ENCODE data around the gene COL6A6.

The COL6A6 gene, protein sequence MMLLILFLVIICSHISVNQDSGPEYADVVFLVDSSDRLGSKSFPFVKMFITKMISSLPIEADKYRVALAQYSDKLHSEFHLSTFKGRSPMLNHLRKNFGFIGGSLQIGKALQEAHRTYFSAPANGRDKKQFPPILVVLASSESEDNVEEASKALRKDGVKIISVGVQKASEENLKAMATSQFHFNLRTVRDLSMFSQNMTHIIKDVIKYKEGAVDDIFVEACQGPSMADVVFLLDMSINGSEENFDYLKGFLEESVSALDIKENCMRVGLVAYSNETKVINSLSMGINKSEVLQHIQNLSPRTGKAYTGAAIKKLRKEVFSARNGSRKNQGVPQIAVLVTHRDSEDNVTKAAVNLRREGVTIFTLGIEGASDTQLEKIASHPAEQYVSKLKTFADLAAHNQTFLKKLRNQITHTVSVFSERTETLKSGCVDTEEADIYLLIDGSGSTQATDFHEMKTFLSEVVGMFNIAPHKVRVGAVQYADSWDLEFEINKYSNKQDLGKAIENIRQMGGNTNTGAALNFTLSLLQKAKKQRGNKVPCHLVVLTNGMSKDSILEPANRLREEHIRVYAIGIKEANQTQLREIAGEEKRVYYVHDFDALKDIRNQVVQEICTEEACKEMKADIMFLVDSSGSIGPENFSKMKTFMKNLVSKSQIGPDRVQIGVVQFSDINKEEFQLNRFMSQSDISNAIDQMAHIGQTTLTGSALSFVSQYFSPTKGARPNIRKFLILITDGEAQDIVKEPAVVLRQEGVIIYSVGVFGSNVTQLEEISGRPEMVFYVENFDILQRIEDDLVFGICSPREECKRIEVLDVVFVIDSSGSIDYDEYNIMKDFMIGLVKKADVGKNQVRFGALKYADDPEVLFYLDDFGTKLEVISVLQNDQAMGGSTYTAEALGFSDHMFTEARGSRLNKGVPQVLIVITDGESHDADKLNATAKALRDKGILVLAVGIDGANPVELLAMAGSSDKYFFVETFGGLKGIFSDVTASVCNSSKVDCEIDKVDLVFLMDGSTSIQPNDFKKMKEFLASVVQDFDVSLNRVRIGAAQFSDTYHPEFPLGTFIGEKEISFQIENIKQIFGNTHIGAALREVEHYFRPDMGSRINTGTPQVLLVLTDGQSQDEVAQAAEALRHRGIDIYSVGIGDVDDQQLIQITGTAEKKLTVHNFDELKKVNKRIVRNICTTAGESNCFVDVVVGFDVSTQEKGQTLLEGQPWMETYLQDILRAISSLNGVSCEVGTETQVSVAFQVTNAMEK (N-terminal part only)

DNA sequence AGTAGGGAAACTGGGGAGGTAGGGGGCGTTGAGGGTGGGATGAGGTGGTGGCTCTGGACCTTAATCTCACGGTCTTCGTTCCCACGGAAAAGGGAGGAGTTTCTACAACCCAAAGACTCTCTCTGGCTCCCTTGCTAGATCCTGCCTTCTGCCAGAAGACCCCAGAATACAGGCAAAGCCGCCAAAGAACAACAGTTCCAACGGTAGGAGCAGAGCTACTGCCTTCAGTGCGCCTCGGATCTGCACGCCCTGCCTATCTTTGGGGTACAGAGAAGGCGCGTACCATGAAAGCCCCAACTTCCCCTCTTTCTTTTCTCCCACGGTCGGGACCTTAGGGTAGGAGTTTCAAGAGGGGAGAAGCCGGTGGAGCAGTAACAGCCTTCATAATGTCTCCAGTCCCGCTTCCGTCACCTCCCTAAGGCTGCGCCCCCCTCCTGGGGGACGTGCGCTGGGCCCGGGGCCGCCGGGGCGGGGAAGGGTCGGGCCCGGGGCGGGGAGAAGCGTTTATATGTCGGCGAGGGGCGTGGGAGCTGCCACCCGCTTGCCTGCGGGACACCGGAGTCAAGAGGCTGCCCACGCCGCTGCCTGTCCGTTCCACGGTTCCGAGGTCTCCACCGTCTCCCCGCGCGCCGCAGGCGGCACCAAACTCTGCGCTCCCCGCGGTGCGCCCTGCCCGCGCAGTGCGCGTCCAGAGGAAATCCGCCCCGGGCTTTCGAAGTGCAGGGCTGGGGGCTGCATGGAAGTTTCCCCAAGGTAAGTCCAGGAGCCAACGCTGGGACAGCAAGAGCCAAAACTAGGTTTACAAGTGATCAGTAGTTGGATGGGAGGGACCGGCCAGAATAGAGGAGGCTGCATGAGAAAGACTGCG is at the start of gene COL6A6:
TSS of gene COL6A6 (plus strand) at position 533 of the 868 bp plus-strand sequence. CDS start 43,188 bp downstream, outside the sequence.
- no peaks in the 10 kb centered on the region; the same call in 1 of the 2 replicates for H3K27me3 ChIP-seq (ENCODE audit: control insufficient read depth, low read length)
- H3K9me3 ChIP-seq (ENCODE audit: control insufficient read depth, insufficient read depth, low read length): no peaks in the 10 kb centered on the region
- no peaks in the 10 kb centered on the region for H3K36me3 ChIP-seq (ENCODE audit: control insufficient read depth, low read length)
- no peaks in the 10 kb centered on the region for H3K79me2 ChIP-seq (ENCODE audit: control insufficient read depth, low read length)
- TF ChIP-seq EZH2phosphoT487 (IDR thresholded peaks at IDR 0.05; ENCODE audit: borderline replicate concordance, low read length): no peak
- TF ChIP-seq, protein P1, sequence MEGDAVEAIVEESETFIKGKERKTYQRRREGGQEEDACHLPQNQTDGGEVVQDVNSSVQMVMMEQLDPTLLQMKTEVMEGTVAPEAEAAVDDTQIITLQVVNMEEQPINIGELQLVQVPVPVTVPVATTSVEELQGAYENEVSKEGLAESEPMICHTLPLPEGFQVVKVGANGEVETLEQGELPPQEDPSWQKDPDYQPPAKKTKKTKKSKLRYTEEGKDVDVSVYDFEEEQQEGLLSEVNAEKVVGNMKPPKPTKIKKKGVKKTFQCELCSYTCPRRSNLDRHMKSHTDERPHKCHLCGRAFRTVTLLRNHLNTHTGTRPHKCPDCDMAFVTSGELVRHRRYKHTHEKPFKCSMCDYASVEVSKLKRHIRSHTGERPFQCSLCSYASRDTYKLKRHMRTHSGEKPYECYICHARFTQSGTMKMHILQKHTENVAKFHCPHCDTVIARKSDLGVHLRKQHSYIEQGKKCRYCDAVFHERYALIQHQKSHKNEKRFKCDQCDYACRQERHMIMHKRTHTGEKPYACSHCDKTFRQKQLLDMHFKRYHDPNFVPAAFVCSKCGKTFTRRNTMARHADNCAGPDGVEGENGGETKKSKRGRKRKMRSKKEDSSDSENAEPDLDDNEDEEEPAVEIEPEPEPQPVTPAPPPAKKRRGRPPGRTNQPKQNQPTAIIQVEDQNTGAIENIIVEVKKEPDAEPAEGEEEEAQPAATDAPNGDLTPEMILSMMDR (IDR thresholded peaks at IDR 0.05; ENCODE audit: low read depth, low read length, poor library complexity, severe bottlenecking): no peak
- no peak within 1 kb of the TSS for H3K27ac ChIP-seq (ENCODE audit: low read depth, low read length)
- no peaks in the 10 kb centered on the region for H3K4me1 ChIP-seq (ENCODE audit: control insufficient read depth, low read length)
- H3K4me2 ChIP-seq (ENCODE audit: low read length): no peak within 1 kb of the TSS
- H3K9me2 ChIP-seq (replicated peaks; ENCODE audit: control insufficient read depth, low read length): no peaks in the 10 kb centered on the region
- H3K4me3 ChIP-seq (ENCODE audit: low read length): no peak within 1 kb of the TSS
- H3F3A ChIP-seq (ENCODE audit: control insufficient read depth, insufficient read depth): no peaks in the 10 kb centered on the region
- H4K20me1 ChIP-seq (ENCODE audit: control insufficient read depth, insufficient read depth, low read depth, low read length): no peaks in the 10 kb centered on the region

DNA sequence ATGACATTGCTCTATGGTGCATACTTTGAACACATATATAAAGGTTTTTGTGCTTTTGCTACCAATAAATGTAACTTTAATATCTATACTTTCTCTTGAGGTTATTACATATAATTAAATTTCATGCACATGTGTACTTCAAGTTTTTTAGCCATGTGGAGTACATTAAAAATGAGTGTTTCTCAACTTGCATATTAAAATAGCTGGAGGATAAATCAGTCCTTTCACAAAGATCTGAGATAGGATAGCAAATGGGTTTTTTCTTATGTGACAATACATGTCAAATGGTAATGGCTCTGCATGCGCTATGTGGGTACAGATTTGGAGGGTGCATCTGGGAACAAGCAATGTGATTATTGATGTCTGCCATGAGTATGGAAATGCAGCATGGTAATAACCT is 48.7 kb upstream of the COL6A6 start:
- Histone ChIP-seq H3F3A (ENCODE audit: control insufficient read depth, insufficient read depth) (no peaks in the 10 kb centered on the region), H3K4me3 (ENCODE audit: low read length) (no peak overlapping the region), H3K4me1 (ENCODE audit: control insufficient read depth, low read length) (no peaks in the 10 kb centered on the region), H3K4me2 (ENCODE audit: low read length) (no peak overlapping the region), H4K20me1 (ENCODE audit: control insufficient read depth, insufficient read depth, low read depth, low read length) (no peaks in the 10 kb centered on the region), H3K9me2 (replicated peaks; ENCODE audit: control insufficient read depth, low read length) (no peaks in the 10 kb centered on the region), H3K36me3 (ENCODE audit: control insufficient read depth, low read length) (no peaks in the 10 kb centered on the region), H3K27me3 (ENCODE audit: control insufficient read depth, low read length) (no peaks in the 10 kb centered on the region), H3K79me2 (ENCODE audit: control insufficient read depth, low read length) (no peaks in the 10 kb centered on the region), H3K9me3 (ENCODE audit: control insufficient read depth, insufficient read depth, low read length) (no peaks in the 10 kb centered on the region), H3K27ac (ENCODE audit: low read depth, low read length) (no peak overlapping the region)
- TF ChIP-seq, protein P1 (IDR thresholded peaks at IDR 0.05; ENCODE audit: low read depth, low read length, poor library complexity, severe bottlenecking): no peak
- no peak for TF ChIP-seq EZH2phosphoT487 (IDR thresholded peaks at IDR 0.05; ENCODE audit: borderline replicate concordance, low read length)

DNA sequence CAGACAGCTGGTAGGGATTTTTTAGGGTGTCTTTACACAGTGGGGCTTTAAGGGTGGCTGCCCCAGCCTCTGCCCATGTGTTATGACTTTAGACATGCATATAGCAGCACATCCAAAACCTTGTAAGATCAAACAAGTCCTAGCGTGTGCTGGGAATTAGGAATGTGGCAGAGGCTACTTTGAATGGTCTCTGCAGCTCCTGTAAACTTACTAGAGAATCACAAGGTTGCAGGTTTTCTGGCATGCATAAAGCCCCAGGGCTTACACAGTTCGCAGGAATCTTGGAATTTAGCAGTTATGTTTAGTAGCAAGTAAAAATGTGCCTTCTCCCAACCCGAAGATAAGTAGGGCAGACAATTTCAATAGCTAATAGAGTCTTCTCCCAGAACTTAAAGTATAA is 46.9 kb upstream of the COL6A6 start:
- Histone ChIP-seq H3K4me1 (ENCODE audit: control insufficient read depth, low read length) (no peaks in the 10 kb centered on the region), H3K27me3 (ENCODE audit: control insufficient read depth, low read length) (no peaks in the 10 kb centered on the region), H3K4me2 (ENCODE audit: low read length) (no peak overlapping the region), H3F3A (ENCODE audit: control insufficient read depth, insufficient read depth) (no peaks in the 10 kb centered on the region), H3K79me2 (ENCODE audit: control insufficient read depth, low read length) (no peaks in the 10 kb centered on the region), H3K9me3 (ENCODE audit: control insufficient read depth, insufficient read depth, low read length) (no peaks in the 10 kb centered on the region), H3K27ac (ENCODE audit: low read depth, low read length) (no peak overlapping the region), H3K36me3 (ENCODE audit: control insufficient read depth, low read length) (no peaks in the 10 kb centered on the region), H4K20me1 (ENCODE audit: control insufficient read depth, insufficient read depth, low read depth, low read length) (no peaks in the 10 kb centered on the region), H3K4me3 (ENCODE audit: low read length) (no peak overlapping the region), H3K9me2 (replicated peaks; ENCODE audit: control insufficient read depth, low read length) (no peaks in the 10 kb centered on the region)
- TF ChIP-seq, protein P1 (IDR thresholded peaks at IDR 0.05; ENCODE audit: low read depth, low read length, poor library complexity, severe bottlenecking): no peak
- no peak for TF ChIP-seq EZH2phosphoT487 (IDR thresholded peaks at IDR 0.05; ENCODE audit: borderline replicate concordance, low read length)

Measured in DOHH2 (cell line).